ENCODE data around the gene NEURL3. TPM values are rescaled to one million over a fixed set of nuclear protein-coding genes. Genes with fewer than 3 reads are reported as not detected.
A peak's percentile ranks its signal among the peaks of the same experiment; 100 is the strongest.
"Not testable (repeated sequence)": the region's sequence is repeated elsewhere in the genome, so short reads cannot be mapped to it uniquely, and the experiment has no call there.

NEURL3 gene, protein sequence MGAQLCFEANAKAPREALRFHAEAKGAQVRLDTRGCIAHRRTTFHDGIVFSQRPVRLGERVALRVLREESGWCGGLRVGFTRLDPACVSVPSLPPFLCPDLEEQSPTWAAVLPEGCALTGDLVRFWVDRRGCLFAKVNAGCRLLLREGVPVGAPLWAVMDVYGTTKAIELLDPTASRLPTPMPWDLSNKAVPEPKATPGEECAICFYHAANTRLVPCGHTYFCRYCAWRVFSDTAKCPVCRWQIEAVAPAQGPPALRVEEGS
- not detected for total RNA-seq
- long read RNA-seq: 0 reads

DNA sequence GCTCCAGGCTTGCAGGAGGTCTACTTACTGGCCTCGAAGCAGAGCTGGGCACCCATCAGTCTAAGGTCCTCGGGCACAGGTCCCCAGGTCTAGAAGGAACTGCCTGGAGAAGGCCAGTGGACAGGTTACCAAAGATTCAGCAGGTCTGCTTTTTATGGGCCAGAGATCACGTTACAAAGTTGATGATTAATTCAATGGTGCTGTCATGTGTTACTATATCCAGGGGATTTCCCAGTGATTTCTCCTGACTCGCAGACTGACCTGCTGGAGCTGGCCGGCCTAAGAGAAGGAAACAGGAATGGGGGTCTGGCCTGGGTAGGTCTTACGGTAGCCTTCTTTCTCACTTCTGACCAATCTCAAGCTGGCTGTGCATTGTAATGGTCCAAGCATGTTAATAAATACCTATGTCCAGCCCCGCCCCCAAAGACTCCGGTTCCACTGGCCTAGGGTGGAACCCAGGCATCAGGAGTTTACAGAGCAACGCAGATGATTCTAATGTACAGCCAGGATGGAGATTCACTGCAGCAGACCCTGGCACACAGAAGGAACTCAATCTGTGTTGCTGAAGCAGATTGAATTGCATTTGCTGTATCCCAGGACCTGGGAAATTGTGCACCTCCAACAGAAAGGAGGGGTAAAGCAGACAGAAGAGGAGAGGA lies at the start of gene NEURL3:
Gene NEURL3, minus strand, starts transcription at position 127 of the 659 bp plus-strand sequence. Its CDS starts 71 bp downstream, at position 56.
- H3K27me3 ChIP-seq (ENCODE audit: low read depth): peaks cover 19% of the 10 kb centered on the region
- no peaks in the 10 kb centered on the region for H3K9me3 ChIP-seq (replicated peaks)
- intact Hi-C loops (cut with micrococcal nuclease): loop anchor here (5.0 kb wide), 1 partner anchor 98 kb away; no protein-coding TSS in a partner anchor
- TF ChIP-seq, protein P1, sequence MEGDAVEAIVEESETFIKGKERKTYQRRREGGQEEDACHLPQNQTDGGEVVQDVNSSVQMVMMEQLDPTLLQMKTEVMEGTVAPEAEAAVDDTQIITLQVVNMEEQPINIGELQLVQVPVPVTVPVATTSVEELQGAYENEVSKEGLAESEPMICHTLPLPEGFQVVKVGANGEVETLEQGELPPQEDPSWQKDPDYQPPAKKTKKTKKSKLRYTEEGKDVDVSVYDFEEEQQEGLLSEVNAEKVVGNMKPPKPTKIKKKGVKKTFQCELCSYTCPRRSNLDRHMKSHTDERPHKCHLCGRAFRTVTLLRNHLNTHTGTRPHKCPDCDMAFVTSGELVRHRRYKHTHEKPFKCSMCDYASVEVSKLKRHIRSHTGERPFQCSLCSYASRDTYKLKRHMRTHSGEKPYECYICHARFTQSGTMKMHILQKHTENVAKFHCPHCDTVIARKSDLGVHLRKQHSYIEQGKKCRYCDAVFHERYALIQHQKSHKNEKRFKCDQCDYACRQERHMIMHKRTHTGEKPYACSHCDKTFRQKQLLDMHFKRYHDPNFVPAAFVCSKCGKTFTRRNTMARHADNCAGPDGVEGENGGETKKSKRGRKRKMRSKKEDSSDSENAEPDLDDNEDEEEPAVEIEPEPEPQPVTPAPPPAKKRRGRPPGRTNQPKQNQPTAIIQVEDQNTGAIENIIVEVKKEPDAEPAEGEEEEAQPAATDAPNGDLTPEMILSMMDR (IDR thresholded peaks at IDR 0.05; ENCODE audit: borderline replicate concordance): no peak
- H3K4me3 ChIP-seq: no peak within 1 kb of the TSS
- H3K36me3 ChIP-seq: no peaks in the 10 kb centered on the region
- no peak for DNase-seq
- peaks cover 43% of the 10 kb centered on the region for H3K4me1 ChIP-seq
- no peak within 1 kb of the TSS for H3K27ac ChIP-seq (replicated peaks)

DNA sequence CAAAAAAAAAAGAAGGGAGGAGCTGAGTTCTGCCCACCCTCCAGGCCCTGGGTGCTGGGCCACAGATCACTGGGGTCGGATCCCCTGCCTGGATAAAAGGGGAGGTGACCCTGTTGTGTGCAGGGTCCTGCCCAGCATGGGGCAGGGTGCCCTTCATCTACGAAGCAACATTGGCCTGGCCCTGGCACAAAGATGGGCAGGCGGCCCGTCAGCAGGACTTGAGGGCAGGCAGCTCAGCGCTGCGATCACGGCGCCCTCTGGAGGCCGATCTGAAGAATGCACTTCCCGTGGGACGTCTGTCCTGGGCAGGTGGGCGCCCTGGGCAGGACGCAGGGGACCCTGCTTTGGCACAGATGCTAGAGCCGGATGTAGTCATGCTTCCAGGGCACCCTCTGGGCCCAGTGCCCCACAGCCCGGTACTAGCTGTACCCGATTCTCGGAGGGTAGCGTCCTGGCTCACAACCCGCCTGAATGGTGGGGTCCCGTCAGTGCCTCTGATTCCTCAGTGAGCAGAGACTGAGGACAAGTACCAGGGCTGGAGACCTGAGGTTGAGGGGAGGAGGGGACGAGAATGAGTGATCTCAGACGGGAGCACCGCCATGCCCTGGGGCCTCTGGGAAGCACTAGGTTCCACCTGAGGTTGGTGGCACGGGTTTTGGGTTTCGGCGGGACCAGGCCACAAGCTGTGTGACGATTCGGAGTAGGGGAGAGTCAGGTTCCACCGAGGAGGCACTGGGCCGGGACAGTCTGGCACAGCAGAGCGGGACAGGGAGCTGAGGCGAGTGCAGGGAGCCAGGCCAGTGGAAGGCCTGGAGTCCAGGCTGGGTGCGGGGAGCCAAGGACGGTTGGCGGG lies 49.4 kb upstream of the NEURL3 start:
- H3K4me1 ChIP-seq: peaks cover 15% of the 10 kb centered on the region
- no peak overlapping the region for H3K27ac ChIP-seq (replicated peaks)
- H3K9me3 ChIP-seq (replicated peaks): no peaks in the 10 kb centered on the region
- H3K36me3 ChIP-seq: peaks cover 31% of the 10 kb centered on the region
- TF ChIP-seq, protein P1 (IDR thresholded peaks at IDR 0.05; ENCODE audit: borderline replicate concordance): peak; percentile 93
- peak; percentile 68 for DNase-seq
- no peaks in the 10 kb centered on the region for H3K27me3 ChIP-seq (ENCODE audit: low read depth)
- peak overlapping the region; percentile 28 for H3K4me3 ChIP-seq
- intact Hi-C loops (cut with micrococcal nuclease): no loop called here

DNA sequence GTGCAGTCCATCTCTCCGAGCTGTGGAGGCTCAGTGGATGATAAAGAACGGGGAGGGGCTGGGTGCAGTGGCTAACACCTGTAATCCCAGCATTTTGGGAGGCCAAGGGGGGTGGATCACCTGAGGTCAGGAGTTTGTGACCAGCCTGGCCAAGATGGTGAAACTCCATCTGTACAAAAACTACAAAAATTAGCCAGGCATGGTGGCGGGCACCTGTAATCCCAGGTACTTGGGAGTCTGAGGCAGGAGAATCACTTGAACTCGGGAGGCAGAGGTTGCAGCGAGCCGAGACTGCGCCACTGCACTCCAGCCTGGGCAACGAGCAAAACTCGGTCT lies 48.8 kb upstream of the NEURL3 start:
- DNase-seq: not testable (repeated sequence)

DNA sequence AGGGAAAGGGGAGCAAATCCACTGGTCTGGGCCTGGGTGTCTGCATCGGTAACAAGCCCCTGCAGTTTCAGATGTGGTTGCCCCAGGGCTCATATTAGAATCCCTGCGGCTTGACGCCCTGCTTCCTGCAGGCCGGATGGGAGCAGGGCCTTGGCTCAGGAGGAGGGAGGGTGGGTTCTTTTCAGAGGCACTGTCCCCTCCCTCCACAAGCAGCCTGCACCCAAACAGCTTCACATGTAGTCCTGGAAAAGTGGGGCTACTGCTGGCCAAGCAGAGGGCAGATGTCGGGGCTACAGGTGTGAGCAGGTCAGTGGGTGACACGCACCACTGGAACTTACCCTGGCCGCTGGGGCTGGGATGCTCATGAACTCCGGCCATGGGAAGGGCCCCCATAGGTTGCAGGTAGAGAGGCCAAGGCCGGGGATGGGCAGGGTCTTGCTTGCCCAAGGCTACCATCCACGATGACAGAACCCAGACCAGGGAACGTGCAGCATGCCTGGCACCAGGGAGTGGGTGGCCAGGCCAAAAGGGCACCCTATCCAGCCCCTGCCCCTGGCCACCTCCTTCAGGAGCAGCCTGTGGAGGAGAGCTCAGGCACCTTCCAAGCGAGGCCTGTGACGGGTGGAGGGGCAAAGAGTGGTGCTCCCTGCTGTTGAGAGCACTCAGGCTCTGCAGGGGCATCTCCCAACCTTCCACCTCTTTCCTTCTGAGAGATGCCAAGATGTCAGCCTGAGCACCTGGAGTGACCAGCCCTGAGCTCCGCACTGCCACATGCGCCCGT lies 48.2 kb upstream of the NEURL3 start:
- intact Hi-C loops (cut with micrococcal nuclease): no loop called here
- no peaks in the 10 kb centered on the region for H3K27me3 ChIP-seq (ENCODE audit: low read depth)
- H3K27ac ChIP-seq (replicated peaks): no peak overlapping the region
- peaks cover 18% of the 10 kb centered on the region for H3K4me1 ChIP-seq
- peaks cover 42% of the 10 kb centered on the region for H3K36me3 ChIP-seq
- DNase-seq: no peak
- H3K4me3 ChIP-seq: no peak overlapping the region
- H3K9me3 ChIP-seq (replicated peaks): no peaks in the 10 kb centered on the region
- TF ChIP-seq, protein P1 (IDR thresholded peaks at IDR 0.05; ENCODE audit: borderline replicate concordance): no peak

More for the DNA sequence above, 48.8 kb upstream of the NEURL3 start:
- H3K27ac ChIP-seq (replicated peaks); H3K9me3 ChIP-seq (replicated peaks); H3K27me3 ChIP-seq (ENCODE audit: low read depth); intact Hi-C loops (cut with micrococcal nuclease): not testable (repeated sequence)
- peak overlapping the region; percentile 28 for H3K4me3 ChIP-seq
- H3K4me1 ChIP-seq: peaks cover 18% of the 10 kb centered on the region
- H3K36me3 ChIP-seq: peaks cover 37% of the 10 kb centered on the region

DNA sequence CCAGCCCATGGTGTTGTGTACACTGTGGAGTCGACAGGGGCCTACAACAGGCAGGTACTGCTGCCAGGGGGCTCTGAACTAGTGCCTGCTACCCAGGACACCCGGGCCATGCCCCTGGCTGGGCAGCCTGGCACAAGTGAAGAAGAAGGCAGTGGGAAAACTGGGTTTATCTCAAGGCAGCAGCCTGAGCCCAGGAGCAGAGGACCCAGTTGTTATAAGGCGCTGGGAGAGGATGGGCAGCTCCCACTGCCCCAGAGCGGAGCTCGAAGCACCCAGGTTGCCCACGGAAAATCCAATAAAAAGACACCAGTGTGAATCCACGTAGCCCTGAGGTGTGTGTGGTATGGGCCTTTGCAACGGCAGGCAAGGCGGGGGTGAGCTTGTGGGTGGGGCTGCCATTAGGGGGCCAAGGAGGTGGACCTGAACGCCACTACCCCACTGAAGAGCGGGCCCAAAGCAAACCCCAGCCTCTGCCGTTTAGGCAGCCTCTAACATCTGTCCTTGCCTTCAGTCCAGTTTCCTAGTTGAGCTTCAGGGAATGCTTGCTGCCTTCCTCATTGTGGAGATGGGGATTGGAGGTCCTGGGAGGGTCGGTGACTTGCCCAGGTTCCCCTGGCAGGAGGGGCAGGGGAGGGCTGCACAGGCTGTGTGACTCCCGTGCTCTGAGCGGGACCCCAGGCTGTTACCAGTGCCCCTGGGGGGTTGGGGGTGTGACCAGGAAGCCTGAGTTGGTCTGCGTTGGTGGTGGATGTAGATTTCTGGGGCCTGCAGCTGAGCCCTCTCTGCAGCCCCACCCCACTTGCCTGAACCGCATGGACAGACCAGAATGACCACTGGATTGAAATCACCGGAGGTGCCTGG lies 47.4 kb upstream of the NEURL3 start:
- TF ChIP-seq, protein P1 (IDR thresholded peaks at IDR 0.05; ENCODE audit: borderline replicate concordance): no peak
- intact Hi-C loops (cut with micrococcal nuclease): no loop called here
- Histone ChIP-seq H3K27me3 (ENCODE audit: low read depth) (no peaks in the 10 kb centered on the region), H3K36me3 (peaks cover 51% of the 10 kb centered on the region), H3K9me3 (replicated peaks) (no peaks in the 10 kb centered on the region), H3K4me1 (peaks cover 18% of the 10 kb centered on the region), H3K4me3 (no peak overlapping the region), H3K27ac (replicated peaks) (no peak overlapping the region)
- no peak for DNase-seq
